NCI-H128 (cell line): ENCODE data around the gene TRIM17.

Experiments
- DNase-seq: peaks from one replicate; lab custom pipeline; 2025; ENCODE audit not compliant: unreplicated experiment; lab: John Stamatoyannopoulos, UW

The TRIM17 gene

GRCh38 chr1:228381356-228381755 lies 35.3 kb downstream of the TRIM17 start:
- no peak for DNase-seq

GRCh38 chr1:228379666-228380065 lies 37.0 kb downstream of the TRIM17 start:
- DNase-seq, result no peak

GRCh38 chr1:228378873-228379460 lies 37.7 kb downstream of the TRIM17 start:
- DNase-seq, result no peak

- DNase-seq, result peak; percentile 90
Measured at GRCh38 chr1:228378090-228378872, 38.4 kb downstream of the TRIM17 start.

GRCh38 chr1:228377664-228378089 lies 39.0 kb downstream of the TRIM17 start:
- DNase-seq, result no peak

GRCh38 chr1:228376651-228377631 lies 39.7 kb downstream of the TRIM17 start:
- no peak for DNase-seq

- DNase-seq, result no peak
Measured at GRCh38 chr1:228376262-228376628, 40.4 kb downstream of the TRIM17 start.

GRCh38 chr1:228375578-228376261 lies 40.9 kb downstream of the TRIM17 start:
- DNase-seq, result no peak

GRCh38 chr1:228374711-228375577 lies 41.7 kb downstream of the TRIM17 start:
- DNase-seq, result no peak

GRCh38 chr1:228373681-228374571 lies 42.7 kb downstream of the TRIM17 start:
- DNase-seq, result no peak

GRCh38 chr1:228373004-228373680 lies 43.5 kb downstream of the TRIM17 start:
- no peak for DNase-seq

- DNase-seq, result no peak
Measured at GRCh38 chr1:228372183-228373003, 44.3 kb downstream of the TRIM17 start.

GRCh38 chr1:228371741-228372182 lies 44.9 kb downstream of the TRIM17 start:
- no peak for DNase-seq

GRCh38 chr1:228370941-228371740 lies 45.5 kb downstream of the TRIM17 start:
- DNase-seq, result peak; percentile 24

GRCh38 chr1:228370439-228370940 lies 46.2 kb downstream of the TRIM17 start:
- no peak for DNase-seq

GRCh38 chr1:228369608-228370438 lies 46.8 kb downstream of the TRIM17 start:
- DNase-seq, result no peak
